ENCODE data around the gene MFAP3L. TPM values are rescaled to one million over a fixed set of nuclear protein-coding genes. Genes with fewer than 3 reads are reported as not detected.

The MFAP3L gene
- total RNA-seq, 1 donor from 2014 or later: 1.6 TPM

DNA sequence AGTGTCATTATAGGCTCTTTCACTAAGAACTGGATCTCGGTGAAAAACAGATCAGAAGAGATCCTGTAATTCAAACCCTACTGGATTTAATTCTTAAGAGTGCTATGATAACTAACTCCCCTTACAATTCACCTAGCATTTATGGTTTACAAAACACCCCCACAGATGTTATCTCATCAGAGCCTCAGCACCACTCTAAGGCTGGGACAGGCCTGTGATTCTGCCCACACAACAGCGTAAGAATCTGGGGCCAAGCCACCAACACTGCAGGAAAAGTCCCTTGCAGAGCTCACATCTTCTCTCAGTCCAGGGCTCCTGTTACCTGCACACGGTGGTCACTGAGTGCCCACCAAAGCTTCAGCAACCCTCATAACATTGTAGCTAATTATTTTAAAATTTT is 8.9 kb downstream of the MFAP3L start:
- Histone ChIP-seq H3K36me3 (ENCODE audit: control insufficient read depth, insufficient read depth, low read length) (no peaks in the 10 kb centered on the region), H3K27me3 (ENCODE audit: control insufficient read depth, insufficient read depth, low read length) (no peaks in the 10 kb centered on the region), H3K4me3 (ENCODE audit: low read depth, low read length) (no peak overlapping the region)
- no peak for DNase-seq (ENCODE audit: low read depth)
- no peak for FAIRE-seq
- TF ChIP-seq, protein P1, sequence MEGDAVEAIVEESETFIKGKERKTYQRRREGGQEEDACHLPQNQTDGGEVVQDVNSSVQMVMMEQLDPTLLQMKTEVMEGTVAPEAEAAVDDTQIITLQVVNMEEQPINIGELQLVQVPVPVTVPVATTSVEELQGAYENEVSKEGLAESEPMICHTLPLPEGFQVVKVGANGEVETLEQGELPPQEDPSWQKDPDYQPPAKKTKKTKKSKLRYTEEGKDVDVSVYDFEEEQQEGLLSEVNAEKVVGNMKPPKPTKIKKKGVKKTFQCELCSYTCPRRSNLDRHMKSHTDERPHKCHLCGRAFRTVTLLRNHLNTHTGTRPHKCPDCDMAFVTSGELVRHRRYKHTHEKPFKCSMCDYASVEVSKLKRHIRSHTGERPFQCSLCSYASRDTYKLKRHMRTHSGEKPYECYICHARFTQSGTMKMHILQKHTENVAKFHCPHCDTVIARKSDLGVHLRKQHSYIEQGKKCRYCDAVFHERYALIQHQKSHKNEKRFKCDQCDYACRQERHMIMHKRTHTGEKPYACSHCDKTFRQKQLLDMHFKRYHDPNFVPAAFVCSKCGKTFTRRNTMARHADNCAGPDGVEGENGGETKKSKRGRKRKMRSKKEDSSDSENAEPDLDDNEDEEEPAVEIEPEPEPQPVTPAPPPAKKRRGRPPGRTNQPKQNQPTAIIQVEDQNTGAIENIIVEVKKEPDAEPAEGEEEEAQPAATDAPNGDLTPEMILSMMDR (IDR thresholded peaks at IDR 0.05; ENCODE audit: insufficient read depth, low read length, severe bottlenecking): no peak

DNA sequence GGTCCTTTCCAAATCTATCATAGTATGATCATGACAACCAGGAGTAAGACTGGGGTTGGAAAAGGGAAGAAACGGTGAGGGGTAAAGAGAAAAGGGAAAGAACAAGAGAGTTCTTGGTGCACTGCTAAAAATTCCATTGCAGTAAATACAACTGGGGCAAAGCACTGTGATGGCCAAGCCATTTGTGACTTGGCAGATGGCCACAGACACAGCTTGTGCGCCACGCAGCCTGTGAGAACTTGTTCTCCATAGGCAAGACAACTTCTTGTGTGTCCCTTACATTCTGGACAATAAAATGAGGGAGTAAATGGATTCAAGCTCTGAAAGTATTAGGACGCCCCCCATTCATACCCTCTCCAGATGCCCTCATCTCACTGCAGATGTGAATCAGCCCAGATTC is 10.9 kb downstream of the MFAP3L start:
- DNase-seq (ENCODE audit: low read depth): no peak
- TF ChIP-seq, protein P1 (IDR thresholded peaks at IDR 0.05; ENCODE audit: insufficient read depth, low read length, severe bottlenecking): no peak
- no peak for FAIRE-seq
- H3K27me3 ChIP-seq (ENCODE audit: control insufficient read depth, insufficient read depth, low read length): no peaks in the 10 kb centered on the region
- no peak overlapping the region for H3K4me3 ChIP-seq (ENCODE audit: low read depth, low read length)
- no peaks in the 10 kb centered on the region for H3K36me3 ChIP-seq (ENCODE audit: control insufficient read depth, insufficient read depth, low read length)

DNA sequence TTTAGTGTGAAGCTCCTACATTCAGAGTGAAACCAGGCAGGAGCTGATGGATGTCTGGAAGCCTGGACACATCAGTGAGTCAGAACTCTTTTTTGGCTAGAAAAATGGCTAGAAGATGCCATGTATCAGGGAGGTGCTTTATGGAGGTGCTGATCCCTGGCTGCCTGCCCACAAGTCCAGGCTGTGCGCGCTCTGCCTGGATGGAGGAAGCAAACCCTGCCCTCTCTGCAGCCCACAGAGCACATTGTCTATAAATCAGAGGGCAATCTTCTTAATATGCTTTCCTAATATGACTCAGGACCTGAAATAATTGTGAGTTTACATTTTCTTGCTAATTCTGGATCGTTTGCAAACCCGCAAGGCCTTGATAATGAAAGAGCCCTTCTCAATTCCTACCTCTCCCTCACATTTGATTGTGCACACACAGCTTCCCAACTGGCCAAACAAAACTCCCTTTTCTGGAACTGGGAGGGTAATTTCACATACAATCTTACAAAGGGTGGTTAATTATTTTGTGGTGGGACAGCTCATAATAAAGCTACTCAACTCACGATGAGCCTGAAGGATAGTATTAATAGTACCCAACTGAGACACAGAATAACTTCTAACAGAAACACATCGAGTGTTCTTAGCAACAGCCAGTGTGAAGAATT is 11.7 kb downstream of the MFAP3L start:
- Histone ChIP-seq H3K4me3 (ENCODE audit: low read depth, low read length) (no peak overlapping the region), H3K27me3 (ENCODE audit: control insufficient read depth, insufficient read depth, low read length) (no peaks in the 10 kb centered on the region), H3K36me3 (ENCODE audit: control insufficient read depth, insufficient read depth, low read length) (no peaks in the 10 kb centered on the region)
- no peak for FAIRE-seq
- DNase-seq (ENCODE audit: low read depth): no peak
- TF ChIP-seq, protein P1 (IDR thresholded peaks at IDR 0.05; ENCODE audit: insufficient read depth, low read length, severe bottlenecking): no peak

DNA sequence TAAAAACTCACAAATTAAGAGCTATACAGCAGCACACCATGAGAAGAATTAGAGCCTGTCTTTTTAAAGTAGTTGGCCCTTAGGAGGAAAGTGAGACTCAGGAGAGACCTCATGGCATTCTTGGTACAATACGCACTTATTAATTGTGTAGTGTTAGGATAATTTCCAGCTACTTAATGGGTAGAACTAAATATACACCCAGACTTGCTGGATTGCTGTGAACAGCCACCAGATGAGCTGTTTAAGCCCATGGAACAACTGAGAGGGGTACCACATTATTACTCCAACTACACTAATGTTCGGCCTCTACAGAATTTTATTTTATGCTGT is 13.6 kb downstream of the MFAP3L start:
- Histone ChIP-seq H3K27me3 (ENCODE audit: control insufficient read depth, insufficient read depth, low read length) (no peaks in the 10 kb centered on the region), H3K4me3 (ENCODE audit: low read depth, low read length) (no peak overlapping the region), H3K36me3 (ENCODE audit: control insufficient read depth, insufficient read depth, low read length) (no peaks in the 10 kb centered on the region)
- TF ChIP-seq, protein P1 (IDR thresholded peaks at IDR 0.05; ENCODE audit: insufficient read depth, low read length, severe bottlenecking): no peak
- FAIRE-seq (no peak), DNase-seq (ENCODE audit: low read depth) (no peak)

DNA sequence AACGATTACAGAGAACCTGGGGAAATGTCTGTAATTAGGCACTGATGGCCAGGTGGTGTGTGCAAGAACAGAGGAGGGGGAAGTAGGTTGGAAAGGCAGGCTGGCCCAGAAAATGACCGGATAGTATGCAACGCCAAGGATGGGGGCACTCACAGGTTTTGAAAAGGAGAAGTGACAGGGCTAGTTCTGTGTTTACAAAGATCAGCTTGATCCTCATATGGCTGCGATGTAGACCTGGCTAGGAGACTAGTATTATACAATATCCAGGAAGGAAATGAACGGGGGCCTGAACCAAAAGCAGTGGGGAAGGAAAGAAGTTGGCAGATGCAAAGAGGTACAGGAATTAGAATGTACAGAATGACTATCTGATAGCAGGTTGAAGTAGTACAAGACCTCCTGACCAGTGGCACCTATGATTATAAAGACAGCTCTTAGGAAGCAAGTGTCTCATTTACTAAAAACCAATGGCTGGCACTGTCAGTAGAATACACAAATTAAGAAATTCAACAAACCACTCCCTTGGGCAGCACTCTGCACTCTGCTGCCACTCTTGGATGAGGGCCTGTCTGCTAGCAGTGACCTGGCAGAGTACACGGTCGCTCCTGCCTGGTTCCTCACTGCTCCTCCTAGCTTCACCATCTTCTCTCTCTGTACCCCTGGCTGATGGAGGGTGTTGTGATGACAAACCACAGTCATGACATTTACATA is 14.1 kb downstream of the MFAP3L start:
- H3K4me3 ChIP-seq (ENCODE audit: low read depth, low read length): no peak overlapping the region
- H3K27me3 ChIP-seq (ENCODE audit: control insufficient read depth, insufficient read depth, low read length): no peaks in the 10 kb centered on the region
- no peak for FAIRE-seq
- DNase-seq (ENCODE audit: low read depth): no peak
- TF ChIP-seq, protein P1 (IDR thresholded peaks at IDR 0.05; ENCODE audit: insufficient read depth, low read length, severe bottlenecking): no peak
- H3K36me3 ChIP-seq (ENCODE audit: control insufficient read depth, insufficient read depth, low read length): no peaks in the 10 kb centered on the region

Data from bronchial epithelial cell (primary cell).